Measurements from ENCODE around the gene KRT73.

DNA sequence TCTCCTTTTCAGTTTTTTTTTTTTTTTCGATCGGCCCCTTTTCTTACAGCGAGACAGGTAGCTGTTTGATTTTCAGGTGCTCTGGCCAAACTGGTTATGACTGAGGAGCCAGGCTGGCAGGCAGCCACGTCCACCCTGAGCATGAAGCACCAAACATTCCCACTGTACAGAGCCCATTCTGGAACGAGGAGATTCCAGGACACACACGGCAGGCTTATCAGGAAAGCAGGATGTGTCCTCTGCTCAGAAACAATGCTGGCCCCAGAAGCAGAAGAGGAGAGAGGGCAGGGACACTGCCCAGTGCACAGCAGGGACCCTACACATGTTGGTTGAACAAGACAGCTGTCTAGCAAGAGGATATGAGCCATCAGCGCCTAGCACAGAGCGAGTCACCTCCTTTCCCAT, 37.4 kb upstream of the KRT73 start:
- TF ChIP-seq, protein P1, sequence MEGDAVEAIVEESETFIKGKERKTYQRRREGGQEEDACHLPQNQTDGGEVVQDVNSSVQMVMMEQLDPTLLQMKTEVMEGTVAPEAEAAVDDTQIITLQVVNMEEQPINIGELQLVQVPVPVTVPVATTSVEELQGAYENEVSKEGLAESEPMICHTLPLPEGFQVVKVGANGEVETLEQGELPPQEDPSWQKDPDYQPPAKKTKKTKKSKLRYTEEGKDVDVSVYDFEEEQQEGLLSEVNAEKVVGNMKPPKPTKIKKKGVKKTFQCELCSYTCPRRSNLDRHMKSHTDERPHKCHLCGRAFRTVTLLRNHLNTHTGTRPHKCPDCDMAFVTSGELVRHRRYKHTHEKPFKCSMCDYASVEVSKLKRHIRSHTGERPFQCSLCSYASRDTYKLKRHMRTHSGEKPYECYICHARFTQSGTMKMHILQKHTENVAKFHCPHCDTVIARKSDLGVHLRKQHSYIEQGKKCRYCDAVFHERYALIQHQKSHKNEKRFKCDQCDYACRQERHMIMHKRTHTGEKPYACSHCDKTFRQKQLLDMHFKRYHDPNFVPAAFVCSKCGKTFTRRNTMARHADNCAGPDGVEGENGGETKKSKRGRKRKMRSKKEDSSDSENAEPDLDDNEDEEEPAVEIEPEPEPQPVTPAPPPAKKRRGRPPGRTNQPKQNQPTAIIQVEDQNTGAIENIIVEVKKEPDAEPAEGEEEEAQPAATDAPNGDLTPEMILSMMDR (conservative IDR thresholded peaks at IDR 0.05 in 1 of 2, IDR thresholded peaks at IDR 0.05 in 1 of 2; ENCODE audit: extremely low read depth in 1 of 2, insufficient read depth in 1 of 2, low read depth in 1 of 2, low read length in 2 of 2): no peak
- TF ChIP-seq EZH2 (IDR thresholded peaks at IDR 0.05; ENCODE audit: borderline replicate concordance, low read length): no peak
